C4-2B (cell line): Measurements from ENCODE around the gene INTS15.
"Not testable (repeated sequence)": the region's sequence is repeated elsewhere in the genome, so short reads cannot be mapped to it uniquely, and the experiment has no call there.

Source experiments
- H3K27ac ChIP-seq: fragments of 450-650 bp; 2 replicates; pipeline ENCODE4 v1.5.1; 2017
- CTCF ChIP-seq: fragments of 450-650 bp; conservative IDR thresholded peaks from 2 replicates; pipeline ENCODE4 v1.5.1; 2017; ENCODE audit warnings: mild to moderate bottlenecking
- ZFX ChIP-seq: fragments of 450-650 bp; IDR thresholded peaks from 2 replicates; pipeline ENCODE4 v1.6.1; 2017

The INTS15 gene

GRCh38 chr7:6578114-6579084 is 11.4 kb upstream of the INTS15 start:
- H3K27ac ChIP-seq = peak overlapping the region; percentile 74; the same call in 1 of the 2 replicates

GRCh38 chr7:6579446-6579845 is 10.4 kb upstream of the INTS15 start:
- no peak overlapping the region for H3K27ac ChIP-seq
- no peak for TF ChIP-seq ZFX
- no peak; the same call in 1 of the 2 replicates for TF ChIP-seq CTCF

More at GRCh38 chr7:6578114-6579084, 11.4 kb upstream of the INTS15 start:
- TF ChIP-seq CTCF (no peak), ZFX (no peak)

GRCh38 chr7:6585746-6586432 is 3.9 kb upstream of the INTS15 start:
- not testable (repeated sequence) for H3K27ac ChIP-seq

DNA sequence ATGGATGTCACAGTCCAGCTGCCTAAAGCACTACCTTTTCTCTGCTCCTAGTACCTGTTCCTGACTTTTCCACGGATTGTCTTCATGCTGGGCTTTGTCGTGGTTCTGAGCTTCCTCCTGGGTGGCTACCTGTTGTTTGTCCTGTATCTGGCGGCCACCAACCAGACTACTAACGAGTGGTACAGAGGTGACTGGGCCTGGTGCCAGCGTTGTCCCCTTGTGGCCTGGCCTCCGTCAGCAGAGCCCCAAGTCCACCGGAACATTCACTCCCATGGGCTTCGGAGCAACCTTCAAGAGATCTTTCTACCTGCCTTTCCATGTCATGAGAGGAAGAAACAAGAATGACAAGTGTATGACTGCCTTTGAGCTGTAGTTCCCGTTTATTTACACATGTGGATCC is 1.3 kb upstream of the INTS15 start:
- no peak for TF ChIP-seq ZFX
- H3K27ac ChIP-seq = peak overlapping the region; percentile 82

DNA sequence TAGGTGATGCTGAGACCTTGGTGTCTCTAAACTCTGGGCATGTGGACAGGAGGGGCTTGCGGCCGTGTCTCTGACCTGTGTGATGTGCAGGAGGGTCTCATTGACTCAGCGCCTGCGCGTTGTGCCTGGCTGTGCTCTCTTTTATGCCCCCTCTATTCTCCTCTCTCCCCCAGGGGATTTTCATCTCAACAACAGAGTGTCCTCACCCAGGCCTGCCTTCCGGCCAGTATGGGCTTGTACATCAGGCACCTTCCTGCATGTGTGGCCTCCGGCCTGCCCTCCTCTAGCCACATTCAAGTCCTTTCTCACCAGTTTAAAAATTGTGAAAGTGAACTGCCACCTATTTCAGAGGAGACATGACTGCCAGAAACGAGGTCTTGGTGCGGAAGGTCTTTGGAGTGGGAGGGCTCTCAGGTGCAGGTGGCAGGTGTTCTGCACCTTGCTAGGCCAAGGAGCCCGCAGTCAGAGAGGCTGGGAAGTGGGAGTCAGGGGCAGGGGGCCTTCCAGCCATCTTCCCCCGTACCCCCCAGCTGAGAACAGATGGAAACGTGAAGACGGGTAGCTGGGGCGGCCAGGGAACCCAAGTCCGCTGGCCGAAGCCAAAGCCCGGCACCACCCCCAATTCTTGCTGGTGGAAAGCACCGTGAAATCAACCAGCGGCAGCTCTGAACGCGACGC is 531 bp upstream of the INTS15 start:
- H3K27ac ChIP-seq = peak overlapping the region; percentile 82
- TF ChIP-seq ZFX (no peak), CTCF (no peak)

- TF ChIP-seq CTCF (no peak), ZFX (no peak)
- H3K27ac ChIP-seq = peak overlapping the region; percentile 82
Measured at GRCh38 chr7:6590645-6591110, 857 bp downstream of the INTS15 start.

DNA sequence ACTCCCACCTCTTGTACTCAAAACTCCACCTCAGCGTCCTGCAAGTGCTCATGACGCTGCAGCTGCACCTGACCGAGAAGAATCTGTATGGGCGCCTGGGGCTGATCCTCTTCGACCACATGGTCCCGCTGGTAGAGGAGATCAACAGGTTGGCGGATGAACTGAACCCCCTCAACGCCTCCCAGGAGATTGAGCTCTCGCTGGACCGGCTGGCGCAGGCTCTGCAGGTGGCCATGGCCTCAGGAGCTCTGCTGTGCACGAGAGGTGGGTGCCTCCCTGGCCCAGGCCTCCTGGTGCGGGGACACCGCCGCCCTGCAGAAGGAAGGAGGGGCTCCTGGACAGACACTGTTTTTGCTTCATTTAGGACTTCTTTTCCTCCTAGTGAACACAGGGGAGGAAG is 10.3 kb downstream of the INTS15 start:
- H3K27ac ChIP-seq = no peak overlapping the region
- TF ChIP-seq ZFX (no peak), CTCF (no peak)

DNA sequence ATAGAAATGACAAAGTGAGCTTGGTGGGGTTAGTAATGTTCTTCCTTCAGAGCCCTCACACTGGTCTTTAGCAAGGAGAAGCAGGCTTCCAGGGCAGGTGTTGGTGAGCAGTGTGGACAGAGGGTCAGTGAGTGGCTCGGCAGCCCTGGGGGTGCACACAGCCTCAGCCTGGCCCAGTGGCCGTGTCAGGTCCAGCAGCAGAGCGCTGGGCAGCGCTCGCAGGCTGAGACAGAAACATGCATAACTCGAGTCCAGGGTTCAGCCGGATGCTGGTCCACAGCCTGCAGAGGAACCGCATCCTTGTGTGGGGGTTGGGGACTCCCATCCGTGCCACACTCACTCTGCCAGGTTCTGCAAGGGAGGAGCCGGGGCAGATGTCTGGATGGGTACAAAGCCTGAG is 14.6 kb downstream of the INTS15 start:
- TF ChIP-seq CTCF = no peak
- no peak for TF ChIP-seq ZFX
- no peak overlapping the region for H3K27ac ChIP-seq
